SU-DHL-6 (cell line): ENCODE results near the gene TNXB.

Experiments
- H2AFZ ChIP-seq: fragments of 200-600 bp; sonication (generic); 2 replicates; pipeline ENCODE4 v1.6.1; 2014; ENCODE audit warnings: low read depth, mild to moderate bottlenecking, moderate library complexity, mixed read lengths, antibody characterized with exemption, low read length; ENCODE audit not compliant: severe bottlenecking
- H3F3A ChIP-seq: fragments of 200-600 bp; shearing (Covaris generic); 2 replicates; pipeline ENCODE4 v1.6.0; 2016; ENCODE audit warnings: antibody characterized with exemption, mild to moderate bottlenecking; ENCODE audit not compliant: insufficient read depth
- H3K27ac ChIP-seq: fragments of 200-600 bp; sonication (generic); 2 replicates; pipeline ENCODE4 v1.5.1; 2016; ENCODE audit warnings: low read depth, mild to moderate bottlenecking, low read length, moderate library complexity, mixed read lengths
- H3K27me3 ChIP-seq: fragments of 200-600 bp; sonication (generic), shearing (Covaris generic); 2 replicates; pipeline ENCODE4 v1.6.0; 2014; ENCODE audit warnings: mild to moderate bottlenecking, low read length
- H3K36me3 ChIP-seq: fragments of 200-600 bp; sonication (generic); 2 replicates; pipeline ENCODE4 v1.6.1; 2014; ENCODE audit warnings: mild to moderate bottlenecking, low read length, mixed read lengths
- H3K4me2 ChIP-seq: fragments of 300-600, 200-600 bp; shearing (Covaris generic), sonication (generic); 2 replicates; pipeline ENCODE4 v1.6.0; 2014; ENCODE audit warnings: low read length, low read depth, mild to moderate bottlenecking; ENCODE audit not compliant: poor library complexity, severe bottlenecking
- H3K4me3 ChIP-seq: fragments of 200-600 bp; sonication (generic); 2 replicates; pipeline ENCODE4 v1.5.1; 2014; ENCODE audit warnings: antibody characterized with exemption, low read length, mild to moderate bottlenecking, mixed read lengths; ENCODE audit not compliant: insufficient read depth, poor library complexity, severe bottlenecking
- H3K79me2 ChIP-seq: fragments of 200-600 bp; sonication (generic); 2 replicates; pipeline ENCODE4 v1.6.1; 2014; ENCODE audit warnings: mild to moderate bottlenecking, low read length, moderate library complexity; ENCODE audit not compliant: insufficient read depth
- H3K9ac ChIP-seq: fragments of 200-600 bp; sonication (generic); 2 replicates; pipeline ENCODE4 v1.7.0; 2014; ENCODE audit warnings: mild to moderate bottlenecking, low read length
- H3K9me2 ChIP-seq: fragments of 200-600 bp; sonication (generic); replicated peaks from 2 replicates; pipeline ENCODE4 v1.6.1; 2014; ENCODE audit warnings: low read length; ENCODE audit not compliant: insufficient read depth
- H3K9me3 ChIP-seq: fragments of 200-600 bp; sonication (generic); 2 replicates; pipeline ENCODE4 v1.6.1; 2014; ENCODE audit warnings: low read length, mixed read lengths; ENCODE audit not compliant: insufficient read depth
- H4K20me1 ChIP-seq: fragments of 200-600 bp; sonication (generic); 2 replicates; pipeline ENCODE4 v1.6.1; 2014; ENCODE audit warnings: low read depth, mild to moderate bottlenecking, antibody characterized with exemption, low read length, moderate library complexity, mixed read lengths
- EZH2phosphoT487 ChIP-seq: fragments of 200-600 bp; sonication (generic), shearing (Covaris generic); conservative IDR thresholded peaks from 2 replicates; pipeline ENCODE4 v1.6.1; 2018; ENCODE audit warnings: mild to moderate bottlenecking, antibody characterized with exemption, low read length, moderate library complexity, mixed read lengths
- TF ChIP-seq, protein P1 (sequence below): fragments of 200-600 bp; sonication (generic); IDR thresholded peaks from one replicate; pipeline ENCODE4 v1.5.1; 2017; ENCODE audit warnings: antibody characterized with exemption, mild to moderate bottlenecking, low read length, moderate library complexity; ENCODE audit not compliant: insufficient read depth, poor library complexity, severe bottlenecking

The TNXB gene

GRCh38 chr6:32109765-32110160 is 625 bp upstream of the TNXB start:
- no peaks in the 10 kb centered on the region for H3K9me3 ChIP-seq
- no peak overlapping the region for H3K27ac ChIP-seq
- H3K4me2 ChIP-seq = no peak overlapping the region
- H3K4me3 ChIP-seq = no peak overlapping the region
- no peaks in the 10 kb centered on the region for H3F3A ChIP-seq
- no peaks in the 10 kb centered on the region for H3K27me3 ChIP-seq
- H3K79me2 ChIP-seq = no peaks in the 10 kb centered on the region
- TF ChIP-seq EZH2phosphoT487 = no peak
- TF ChIP-seq, protein P1, sequence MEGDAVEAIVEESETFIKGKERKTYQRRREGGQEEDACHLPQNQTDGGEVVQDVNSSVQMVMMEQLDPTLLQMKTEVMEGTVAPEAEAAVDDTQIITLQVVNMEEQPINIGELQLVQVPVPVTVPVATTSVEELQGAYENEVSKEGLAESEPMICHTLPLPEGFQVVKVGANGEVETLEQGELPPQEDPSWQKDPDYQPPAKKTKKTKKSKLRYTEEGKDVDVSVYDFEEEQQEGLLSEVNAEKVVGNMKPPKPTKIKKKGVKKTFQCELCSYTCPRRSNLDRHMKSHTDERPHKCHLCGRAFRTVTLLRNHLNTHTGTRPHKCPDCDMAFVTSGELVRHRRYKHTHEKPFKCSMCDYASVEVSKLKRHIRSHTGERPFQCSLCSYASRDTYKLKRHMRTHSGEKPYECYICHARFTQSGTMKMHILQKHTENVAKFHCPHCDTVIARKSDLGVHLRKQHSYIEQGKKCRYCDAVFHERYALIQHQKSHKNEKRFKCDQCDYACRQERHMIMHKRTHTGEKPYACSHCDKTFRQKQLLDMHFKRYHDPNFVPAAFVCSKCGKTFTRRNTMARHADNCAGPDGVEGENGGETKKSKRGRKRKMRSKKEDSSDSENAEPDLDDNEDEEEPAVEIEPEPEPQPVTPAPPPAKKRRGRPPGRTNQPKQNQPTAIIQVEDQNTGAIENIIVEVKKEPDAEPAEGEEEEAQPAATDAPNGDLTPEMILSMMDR = no peak
- no peaks in the 10 kb centered on the region for H4K20me1 ChIP-seq
- no peak overlapping the region for H3K9ac ChIP-seq
- no peaks in the 10 kb centered on the region for H3K9me2 ChIP-seq
- H2AFZ ChIP-seq = no peak overlapping the region
- H3K36me3 ChIP-seq = no peaks in the 10 kb centered on the region

DNA sequence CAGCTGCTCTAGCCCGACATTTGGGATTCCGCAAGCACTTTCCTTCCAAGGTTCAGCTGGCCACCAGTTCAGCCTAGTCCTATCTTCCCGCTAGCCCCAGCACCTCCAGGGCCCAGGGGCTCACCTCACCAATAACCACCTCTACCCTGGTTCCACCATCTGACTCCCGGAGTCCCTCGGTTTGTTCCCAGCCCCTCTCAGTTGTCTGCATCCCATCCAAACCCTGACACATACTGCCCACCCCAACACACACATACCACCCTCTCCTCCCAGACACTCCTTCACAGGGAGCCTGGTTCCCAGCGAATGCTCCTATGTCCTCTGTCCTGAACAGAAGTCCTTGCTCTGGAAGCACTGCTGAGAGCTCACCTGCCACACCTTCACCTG is 418 bp downstream of the TNXB start:
- Histone ChIP-seq H3K36me3 (no peaks in the 10 kb centered on the region), H3F3A (no peaks in the 10 kb centered on the region), H3K9me2 (no peaks in the 10 kb centered on the region), H3K79me2 (no peaks in the 10 kb centered on the region), H3K27me3 (no peaks in the 10 kb centered on the region), H3K27ac (no peak overlapping the region), H3K9ac (no peak overlapping the region), H3K9me3 (no peaks in the 10 kb centered on the region), H3K4me3 (no peak overlapping the region), H2AFZ (no peak overlapping the region), H3K4me2 (no peak overlapping the region), H4K20me1 (no peaks in the 10 kb centered on the region)
- TF ChIP-seq, protein P1 = no peak
- no peak for TF ChIP-seq EZH2phosphoT487

DNA sequence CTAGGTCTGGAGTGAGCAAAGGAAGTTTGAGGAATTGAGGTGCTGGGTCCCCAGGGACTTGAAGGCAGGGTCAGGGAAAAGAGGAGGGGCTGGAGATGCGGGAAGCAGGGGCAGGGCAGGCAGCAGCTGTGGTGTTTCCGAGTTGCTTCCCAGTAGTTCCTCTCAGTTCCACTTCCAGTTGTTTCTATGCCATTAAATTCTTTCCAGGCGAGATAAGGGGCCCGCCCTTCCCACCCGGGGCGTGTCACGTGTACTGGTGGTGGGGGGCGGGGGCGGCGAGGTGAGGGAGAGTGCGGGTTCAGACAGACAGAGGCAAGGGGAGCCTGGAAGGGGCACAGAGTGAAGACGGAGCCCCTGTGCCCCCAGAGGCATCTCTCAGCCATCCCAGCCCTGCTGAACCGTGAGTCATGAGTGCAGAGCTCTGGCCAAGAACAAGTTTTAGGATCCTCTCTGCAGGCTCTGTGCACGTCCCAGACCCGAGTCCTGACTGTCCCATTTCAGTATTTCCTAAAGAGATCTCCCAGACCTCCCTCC is 977 bp downstream of the TNXB start:
- Histone ChIP-seq H3K9me3 (no peaks in the 10 kb centered on the region), H3K4me2 (no peak overlapping the region), H3K9ac (no peak overlapping the region), H3K4me3 (no peak overlapping the region), H3K27me3 (no peaks in the 10 kb centered on the region), H4K20me1 (no peaks in the 10 kb centered on the region), H3K36me3 (no peaks in the 10 kb centered on the region), H3K79me2 (no peaks in the 10 kb centered on the region), H3K27ac (no peak overlapping the region), H2AFZ (no peak overlapping the region), H3K9me2 (no peaks in the 10 kb centered on the region), H3F3A (no peaks in the 10 kb centered on the region)
- TF ChIP-seq, protein P1 = no peak
- no peak for TF ChIP-seq EZH2phosphoT487

GRCh38 chr6:32107406-32107805 is 1.7 kb downstream of the TNXB start:
- no peaks in the 10 kb centered on the region for H3K79me2 ChIP-seq
- no peaks in the 10 kb centered on the region for H3F3A ChIP-seq
- H3K9ac ChIP-seq = no peak overlapping the region
- no peak overlapping the region for H2AFZ ChIP-seq
- no peaks in the 10 kb centered on the region for H4K20me1 ChIP-seq
- no peaks in the 10 kb centered on the region for H3K9me3 ChIP-seq
- H3K4me3 ChIP-seq = no peak overlapping the region
- no peaks in the 10 kb centered on the region for H3K9me2 ChIP-seq
- no peak overlapping the region for H3K4me2 ChIP-seq
- TF ChIP-seq, protein P1 = no peak
- H3K27ac ChIP-seq = no peak overlapping the region
- no peaks in the 10 kb centered on the region for H3K36me3 ChIP-seq
- no peaks in the 10 kb centered on the region for H3K27me3 ChIP-seq
